Right cardiac atrium (tissue), 5 donors: ENCODE data around the gene PDE4D. TPM values are rescaled to one million over a fixed set of nuclear protein-coding genes. Genes with fewer than 3 reads are reported as not detected.

Experiments used
- ATAC-seq, 2 donors: fragments of 200-7000 bp; cut with Tn5 transposase; one replicate each; pipeline versions ENCODE4 v1.8.0 to v1.9.1; 2020; ENCODE audit warnings: moderate library complexity in 2 of 2, mild to moderate bottlenecking in 1 of 2
- DNase-seq, 3 donors: peaks; one replicate each; pipeline ENCODE4 v3.0.0-alpha.2; 2020
- H3K27ac ChIP-seq: one replicate; pipeline ENCODE4 v1.5.1; 2013; ENCODE audit warnings: mild to moderate bottlenecking, low read length, control low read depth, moderate library complexity
- H3K27me3 ChIP-seq: one replicate; pipeline ENCODE4 v1.6.1; 2013; ENCODE audit not compliant: control insufficient read depth, insufficient read depth
- H3K4me1 ChIP-seq: one replicate; pipeline ENCODE4 v1.6.1; 2013; ENCODE audit warnings: low read length; ENCODE audit not compliant: control insufficient read depth, insufficient read depth
- H3K4me3 ChIP-seq: one replicate; pipeline ENCODE4 v1.5.1; 2013; ENCODE audit warnings: low read length, control low read depth
- H3K9me3 ChIP-seq: one replicate; pipeline ENCODE4 v1.6.1; 2013; ENCODE audit warnings: low read length; ENCODE audit not compliant: control insufficient read depth
- WGBS: extraction: QIAGEN DNeasy Blood & Tissue Kit; methylation state at CpG from one replicate; pipeline ENCODE4 v1.1.7; 2013; 5-methylcytosine and 5-hydroxymethylcytosine counted together
- intact Hi-C, 4 donors: fragments of 100-400 bp; cut with DNase I; formaldehyde crosslinking; loops; one replicate each; pipeline versions ENCODE4 v1.11.0 to v1.14.0; 2022 to 2023
- polyA plus RNA-seq: library from polyadenylated mRNA; stranded (reverse); fragments of 200-250 nt; gene quantifications from one replicate; pipeline ENCODE4 v1.2.3, GENCODE V29; 2013
- total RNA-seq, 4 donors: library from RNA; stranded (reverse); fragmentation: NEBNext Ultra II Directional; extraction: Animal tissue kit (Norgen Biotek cat#: 25700); gene quantifications; one replicate each; pipeline ENCODE4 v1.2.1, GENCODE V29; 2021
- donor health status: healthy with polysubstance abuse.
- donor health status: DM: no; HTN: yes; CAD: no.
- donor health status: DM: no; HTN: no; CAD: no.
- donor health status: DM: no; HTN: yes; CAD: no; lungs with severe emphysema.
- donor health status: DM: yes; HTN: yes; CAD: no.

The PDE4D gene
- total and polyA plus RNA-seq, 5 donors = 13.2 to 104 (median 38.8) TPM

DNA sequence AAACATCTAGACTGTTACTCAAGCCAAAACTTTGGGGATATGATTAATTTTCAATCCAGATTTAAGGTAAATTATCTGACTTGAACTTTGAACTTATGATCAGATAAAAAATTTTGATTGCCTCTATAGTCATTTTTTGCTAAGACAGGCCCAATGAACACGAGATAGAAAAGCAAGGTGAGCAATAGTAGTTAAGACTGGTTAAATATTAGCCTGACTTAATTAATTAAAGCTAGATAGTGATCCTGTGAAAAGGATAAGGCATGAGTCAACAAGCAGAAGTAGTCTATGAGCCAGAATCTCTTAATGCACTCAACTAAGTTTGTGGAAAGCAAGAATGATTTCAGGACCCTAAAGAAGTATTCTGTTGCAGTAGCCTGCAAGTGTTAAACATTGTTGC is 66.5 kb downstream of the PDE4D start:
- intact Hi-C loops = no loop called here
- ATAC-seq = no peak
- no peak overlapping the region for H3K27ac ChIP-seq

DNA sequence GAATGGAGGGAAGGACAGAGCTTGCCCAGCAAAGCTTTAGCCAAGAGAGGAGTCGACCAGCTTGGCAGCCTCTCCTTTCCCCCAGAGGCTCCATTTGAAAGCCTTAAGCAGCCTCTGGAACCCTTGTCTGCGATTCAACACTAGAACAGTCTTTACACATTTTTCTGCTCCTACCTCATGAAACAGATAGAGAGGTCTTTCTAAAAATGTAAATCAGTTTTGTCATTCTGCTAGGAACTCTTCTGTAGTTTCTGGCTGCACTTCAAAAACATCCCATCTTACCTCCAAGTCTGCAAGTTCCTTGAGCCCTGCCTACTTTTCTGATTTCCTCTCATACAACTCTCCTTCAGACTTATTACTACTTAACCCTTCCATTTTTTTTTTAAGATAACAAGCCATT is 70.1 kb downstream of the PDE4D start:
- Histone ChIP-seq H3K4me3 (no peak overlapping the region), H3K27me3 (no peaks in the 10 kb centered on the region), H3K27ac (no peak overlapping the region), H3K4me1 (no peaks in the 10 kb centered on the region), H3K9me3 (no peaks in the 10 kb centered on the region)
- 49% methylated on average over 2 of the region's 2 CpGs for WGBS
- intact Hi-C loops = no loop called here
- DNase-seq (no peak), ATAC-seq (no peak)

More for the DNA sequence above, 66.5 kb downstream of the PDE4D start:
- no peak for DNase-seq
- WGBS = 89% methylated on average over 1 of the region's 1 CpG
- no peaks in the 10 kb centered on the region for H3K27me3 ChIP-seq
- no peaks in the 10 kb centered on the region for H3K9me3 ChIP-seq
- no peaks in the 10 kb centered on the region for H3K4me1 ChIP-seq
- no peak overlapping the region for H3K4me3 ChIP-seq

DNA sequence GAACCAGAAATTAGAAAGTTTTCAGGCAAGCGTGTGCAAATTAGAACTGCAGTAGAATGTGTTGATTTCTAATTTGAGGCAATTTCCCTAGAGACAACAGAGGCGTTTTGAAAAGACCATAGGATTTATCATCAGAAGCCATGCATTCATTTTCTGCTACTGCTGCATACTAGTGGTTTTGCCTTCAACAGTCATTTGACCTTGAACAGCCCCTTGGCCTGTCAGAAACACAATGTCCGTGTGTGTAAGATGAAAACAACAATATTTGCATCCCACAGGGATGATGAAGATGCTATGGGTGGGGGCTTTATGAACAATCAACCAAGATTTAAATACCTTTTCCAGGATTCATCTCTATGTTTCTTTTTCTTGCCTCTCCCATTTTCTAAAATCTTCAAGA is 73.7 kb downstream of the PDE4D start:
- ATAC-seq (no peak), DNase-seq (no peak)
- intact Hi-C loops = loop anchor here in 3 of 4 donors (10.0 kb wide), 3 partner anchors 765 to 855 kb away; no protein-coding TSS in a partner anchor
- Histone ChIP-seq H3K4me1 (no peaks in the 10 kb centered on the region), H3K27me3 (no peaks in the 10 kb centered on the region), H3K9me3 (no peaks in the 10 kb centered on the region), H3K4me3 (no peak overlapping the region), H3K27ac (no peak overlapping the region)
- WGBS = 61% methylated on average over 3 of the region's 3 CpGs

DNA sequence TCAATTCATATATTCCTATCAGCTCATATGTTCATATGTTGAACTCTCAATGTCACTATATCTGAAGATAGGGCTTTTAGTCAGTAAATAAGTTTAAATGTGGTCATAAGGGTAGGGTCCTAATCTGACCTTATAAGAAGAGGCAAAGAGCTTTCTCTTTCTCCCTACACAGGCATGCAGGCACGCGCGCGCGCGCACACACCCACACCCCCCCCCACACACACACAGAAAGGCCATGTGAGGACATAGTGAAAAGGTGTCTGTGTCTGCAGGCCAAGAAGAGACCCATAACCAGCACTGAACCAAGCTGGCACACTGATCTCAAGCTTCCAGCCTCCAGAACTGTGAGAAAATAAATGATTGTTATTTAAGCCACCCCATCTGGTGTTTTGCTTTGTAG is 76.0 kb downstream of the PDE4D start:
- intact Hi-C loops = loop anchor here in 3 of 4 donors (10.0 kb wide), 3 partner anchors 767 to 857 kb away; no protein-coding TSS in a partner anchor
- Histone ChIP-seq H3K4me3 (no peak overlapping the region), H3K9me3 (no peaks in the 10 kb centered on the region), H3K4me1 (no peaks in the 10 kb centered on the region), H3K27me3 (no peaks in the 10 kb centered on the region), H3K27ac (no peak overlapping the region)
- no peak for ATAC-seq
- 96% methylated on average over 6 of the region's 6 CpGs for WGBS
- DNase-seq = no peak

DNA sequence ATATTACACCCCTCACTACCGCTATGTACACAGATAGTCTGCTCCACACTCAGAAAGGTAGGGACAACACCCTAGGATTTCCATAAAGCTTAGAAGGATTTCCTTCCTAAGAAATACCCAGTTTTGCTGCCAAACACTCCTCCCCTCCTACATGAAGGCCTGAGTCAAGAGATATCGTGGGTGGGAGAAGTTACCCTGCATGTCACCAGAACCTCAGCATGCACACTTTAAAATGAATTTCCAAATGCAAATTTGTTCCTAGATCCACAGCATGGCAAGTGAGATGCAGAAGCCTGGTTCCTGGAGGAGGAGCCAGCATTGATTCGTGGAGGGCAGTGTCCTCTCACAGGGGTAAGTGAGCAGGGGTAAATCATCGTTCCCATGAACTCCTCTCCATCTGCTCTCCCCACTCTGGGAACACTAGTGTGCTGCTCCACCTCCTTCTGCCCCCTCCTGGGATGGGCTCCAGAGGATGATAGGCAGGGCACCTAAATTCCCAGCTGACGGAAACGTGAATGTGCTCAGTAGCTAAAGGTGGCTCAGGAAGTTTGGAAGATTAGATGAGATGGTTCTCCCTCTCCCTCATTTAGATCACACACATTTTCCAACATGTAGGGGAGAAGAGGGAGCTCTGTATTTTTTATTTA is 76.7 kb downstream of the PDE4D start:
- Histone ChIP-seq H3K4me3 (no peak overlapping the region), H3K4me1 (no peaks in the 10 kb centered on the region), H3K27ac (no peak overlapping the region), H3K9me3 (no peaks in the 10 kb centered on the region), H3K27me3 (no peaks in the 10 kb centered on the region)
- intact Hi-C loops = loop anchor here in 3 of 4 donors (10.0 kb wide), 3 partner anchors 768 to 858 kb away; no protein-coding TSS in a partner anchor
- WGBS = 65% methylated on average over 6 of the region's 6 CpGs
- ATAC-seq = no peak
- DNase-seq = no peak

DNA sequence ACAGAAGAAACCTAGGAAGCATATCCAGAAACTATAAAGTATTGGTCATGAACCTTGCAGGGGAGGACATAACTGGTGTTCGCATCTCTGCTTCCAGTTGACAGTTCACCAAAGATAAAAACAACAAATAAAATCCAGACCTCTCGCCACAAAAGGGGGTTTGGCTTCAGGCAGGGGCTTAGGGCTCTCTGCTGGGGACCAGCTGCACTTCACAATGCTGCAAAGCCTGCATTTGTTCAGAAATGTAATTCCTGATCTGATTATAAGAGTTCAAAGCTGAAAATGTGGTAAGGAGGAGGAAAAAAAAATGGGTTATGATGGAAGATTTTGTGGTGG is 79.0 kb downstream of the PDE4D start:
- no peak for DNase-seq
- Histone ChIP-seq H3K4me1 (no peaks in the 10 kb centered on the region), H3K27ac (no peak overlapping the region), H3K27me3 (no peaks in the 10 kb centered on the region), H3K9me3 (no peaks in the 10 kb centered on the region), H3K4me3 (no peak overlapping the region)
- ATAC-seq = no peak
- 74% methylated on average over 2 of the region's 2 CpGs for WGBS
- intact Hi-C loops = loop anchor here in 3 of 4 donors (5.0 to 10.0 kb wide), 4 partner anchors 770 to 860 kb away; no protein-coding TSS in a partner anchor

DNA sequence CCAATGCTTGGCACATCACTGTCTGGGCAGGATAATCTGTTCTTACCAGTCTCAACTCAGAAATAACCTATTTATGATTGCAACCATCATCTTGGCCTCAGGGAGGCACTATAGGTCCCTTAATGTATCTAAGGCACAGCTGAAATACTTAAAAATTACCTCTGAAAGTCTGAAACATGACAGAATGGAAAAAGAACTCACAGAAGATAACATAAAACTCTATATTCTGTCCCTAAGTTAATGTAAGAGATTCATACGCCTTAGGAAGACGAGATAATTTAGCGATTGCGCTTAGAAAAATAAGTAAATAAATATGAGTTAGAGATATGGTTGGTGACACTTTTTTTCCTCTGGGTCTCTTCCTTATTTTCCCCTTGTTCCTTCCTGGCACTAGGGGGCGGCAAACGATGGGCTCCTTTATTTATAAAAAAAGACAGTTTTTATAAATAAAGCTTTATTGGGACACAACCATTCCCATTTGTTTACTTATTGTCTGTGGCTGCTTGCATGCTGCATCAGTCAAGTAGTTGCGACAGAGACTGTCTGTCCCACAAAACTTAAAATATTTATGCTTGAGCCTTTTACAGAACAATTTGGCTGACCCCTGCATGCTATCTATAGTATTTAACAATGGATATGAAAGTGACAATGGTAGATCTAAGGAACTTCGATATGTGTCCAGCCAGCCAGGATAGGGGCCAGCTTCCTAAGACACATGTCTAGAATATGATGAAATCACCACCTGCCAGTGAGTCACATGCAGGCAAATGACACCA is 79.6 kb downstream of the PDE4D start:
- WGBS = 21% methylated on average over 8 of the region's 8 CpGs
- H3K4me3 ChIP-seq = no peak overlapping the region
- H3K4me1 ChIP-seq = no peaks in the 10 kb centered on the region
- ATAC-seq = peak in 1 of 2 donors; percentile 46
- intact Hi-C loops = loop anchor here in 3 of 4 donors (5.0 to 10.0 kb wide), 4 partner anchors 771 to 861 kb away; no protein-coding TSS in a partner anchor
- H3K27me3 ChIP-seq = no peaks in the 10 kb centered on the region
- H3K9me3 ChIP-seq = no peaks in the 10 kb centered on the region
- DNase-seq = no peak
- no peak overlapping the region for H3K27ac ChIP-seq

DNA sequence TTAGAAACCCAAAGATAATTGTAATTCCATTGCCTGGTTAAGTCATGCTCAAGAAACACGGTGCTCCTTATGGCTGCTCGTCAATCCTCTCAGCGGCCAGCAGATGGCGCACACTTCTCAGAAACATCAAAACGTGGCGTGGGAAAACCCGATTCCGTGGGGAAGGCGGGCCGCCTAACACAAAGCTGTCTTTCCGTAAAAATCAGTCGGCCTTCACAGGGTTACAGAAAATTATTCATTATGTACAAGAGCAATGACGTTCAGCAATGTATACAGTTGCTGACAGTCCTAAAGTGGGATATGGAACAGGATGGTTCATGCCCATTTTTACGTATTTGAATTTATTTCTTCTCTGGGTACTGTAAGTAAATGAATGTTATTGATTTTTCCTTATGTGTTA is 83.5 kb downstream of the PDE4D start:
- intact Hi-C loops = loop anchor here in 3 of 4 donors (5.0 to 10.0 kb wide), 4 partner anchors 775 to 865 kb away; no protein-coding TSS in a partner anchor
- H3K4me3 ChIP-seq = no peak overlapping the region
- H3K4me1 ChIP-seq = no peaks in the 10 kb centered on the region
- peak; percentile 64 to 66 for ATAC-seq
- H3K9me3 ChIP-seq = no peaks in the 10 kb centered on the region
- peak; percentile 73 to 87 (median 86) for DNase-seq
- H3K27me3 ChIP-seq = no peaks in the 10 kb centered on the region
- H3K27ac ChIP-seq = no peak overlapping the region
- 6% methylated on average over 14 of the region's 14 CpGs for WGBS

DNA sequence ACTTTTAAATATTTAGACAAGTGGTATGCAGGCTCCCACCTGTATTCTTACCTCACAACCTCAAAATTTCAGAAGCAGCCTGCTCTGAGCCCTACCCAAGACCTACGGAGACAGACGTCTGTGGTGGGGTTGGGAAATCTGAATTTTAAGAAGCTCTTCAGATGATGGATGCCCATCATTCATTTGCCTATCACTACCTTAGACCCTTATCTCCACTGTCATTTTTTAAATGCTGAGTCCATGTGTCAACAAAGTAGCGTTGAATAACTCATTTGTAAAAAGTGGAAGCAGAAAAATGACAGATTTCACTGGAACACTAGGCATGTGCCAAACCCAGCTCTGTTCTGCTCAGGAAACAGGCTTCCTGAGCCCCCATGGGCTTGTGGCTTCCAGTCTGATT is 85.7 kb downstream of the PDE4D start:
- H3K27ac ChIP-seq = no peak overlapping the region
- H3K27me3 ChIP-seq = no peaks in the 10 kb centered on the region
- WGBS = 90% methylated on average over 3 of the region's 3 CpGs
- no peaks in the 10 kb centered on the region for H3K4me1 ChIP-seq
- no peak overlapping the region for H3K4me3 ChIP-seq
- intact Hi-C loops = loop anchor here in 2 of 4 donors (5.0 to 10.0 kb wide), 2 partner anchors 303 to 416 kb away; no protein-coding TSS in a partner anchor
- no peaks in the 10 kb centered on the region for H3K9me3 ChIP-seq
- ATAC-seq = no peak
- DNase-seq = no peak

DNA sequence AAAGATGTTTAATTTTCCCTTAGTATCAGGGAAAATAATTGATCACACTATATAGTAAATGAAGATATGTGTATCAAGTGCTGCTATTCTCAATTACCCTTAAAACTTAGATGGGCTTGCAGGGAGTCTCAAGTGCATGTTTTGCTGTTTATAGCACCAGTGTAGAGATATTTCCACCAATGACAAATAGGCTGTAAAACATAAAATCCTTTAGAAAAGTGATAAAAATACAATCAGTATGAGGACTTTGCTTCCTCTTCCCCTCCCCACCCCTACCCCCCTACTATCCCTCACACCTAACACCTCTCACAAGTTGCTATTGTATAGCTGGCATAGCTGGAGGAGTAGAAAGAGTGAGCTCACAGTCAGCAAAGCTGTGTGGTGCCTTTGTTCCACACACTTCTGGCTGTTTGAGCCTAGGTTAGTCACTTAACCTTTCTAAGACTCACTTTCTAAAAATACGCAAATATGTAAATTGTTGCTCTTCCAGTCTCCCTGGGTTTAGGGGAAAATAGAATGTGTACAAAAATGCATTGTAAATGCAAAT is 93.1 kb downstream of the PDE4D start:
- WGBS = 84% methylated on average over 1 of the region's 1 CpG
- ATAC-seq (no peak), DNase-seq (no peak)
- Histone ChIP-seq H3K4me3 (no peak overlapping the region), H3K9me3 (no peaks in the 10 kb centered on the region), H3K27ac (no peak overlapping the region), H3K27me3 (no peaks in the 10 kb centered on the region), H3K4me1 (peaks cover 2% of the 10 kb centered on the region)
- intact Hi-C loops = loop anchor here in 1 of 4 donors (10.0 kb wide), 1 partner anchor 296 kb away; no protein-coding TSS in a partner anchor
